H9 (cell line): ENCODE measurements around the gene F2R. TPM values are rescaled to one million over a fixed set of nuclear protein-coding genes. Genes with fewer than 3 reads are reported as not detected.

Experiments used
- DNase-seq: peaks from one replicate; pipeline ENCODE4 v3.0.0-alpha.2; 2017
- H2AFZ ChIP-seq: one replicate; pipeline ENCODE4 v1.6.1; 2013; ENCODE audit warnings: mild to moderate bottlenecking, low read length, control low read depth, moderate library complexity
- H2AK5ac ChIP-seq: 2 replicates; pipeline ENCODE4 v1.6.1; 2013; ENCODE audit warnings: low read length, control low read depth, mixed read lengths; ENCODE audit not compliant: insufficient read length
- H2BK120ac ChIP-seq: one replicate; pipeline ENCODE4 v1.6.1; 2013; ENCODE audit warnings: low read depth, mild to moderate bottlenecking, low read length, control low read depth, inconsistent platforms; ENCODE audit not compliant: poor library complexity, severe bottlenecking
- H2BK12ac ChIP-seq: 2 replicates; pipeline ENCODE4 v1.6.1; 2013; ENCODE audit warnings: low read length, control low read depth, mixed read lengths, low read depth; ENCODE audit not compliant: insufficient read length
- H2BK15ac ChIP-seq: 2 replicates; pipeline ENCODE4 v1.6.1; 2013; ENCODE audit warnings: low read depth, low read length, control low read depth
- H2BK20ac ChIP-seq: one replicate; pipeline ENCODE4 v1.6.1; 2013; ENCODE audit warnings: low read depth, mild to moderate bottlenecking, low read length, control low read depth, inconsistent platforms; ENCODE audit not compliant: poor library complexity, severe bottlenecking
- H2BK5ac ChIP-seq: 2 replicates; pipeline ENCODE4 v1.6.1; 2013; ENCODE audit warnings: low read length, control low read depth, mixed read lengths; ENCODE audit not compliant: insufficient read length
- H3K14ac ChIP-seq: 2 replicates; pipeline ENCODE4 v1.6.1; 2013; ENCODE audit warnings: low read length, control low read depth; ENCODE audit not compliant: insufficient read depth
- H3K18ac ChIP-seq: 2 replicates; pipeline ENCODE4 v1.6.1; 2013; ENCODE audit warnings: low read depth, mild to moderate bottlenecking, mixed read lengths, low read length, control low read depth; ENCODE audit not compliant: insufficient read length
- H3K23ac ChIP-seq: 2 replicates; pipeline ENCODE4 v1.6.1; 2013; ENCODE audit warnings: low read length, control low read depth, mixed read lengths, low read depth; ENCODE audit not compliant: insufficient read length
- H3K23me2 ChIP-seq: 2 replicates; pipeline ENCODE4 v1.6.1; 2013; ENCODE audit warnings: low read depth, mild to moderate bottlenecking, mixed read lengths, low read length, control low read depth; ENCODE audit not compliant: insufficient read length, poor library complexity, severe bottlenecking
- H3K27ac ChIP-seq: 2 replicates; pipeline ENCODE4 v1.5.1; 2013; ENCODE audit warnings: low read length, control low read depth, mixed read lengths, low read depth; ENCODE audit not compliant: insufficient read length
- H3K27me3 ChIP-seq: 2 replicates; pipeline ENCODE4 v1.6.1; 2013; ENCODE audit warnings: low read length, control low read depth, inconsistent platforms; ENCODE audit not compliant: insufficient read depth
- H3K4ac ChIP-seq: 2 replicates; pipeline ENCODE4 v1.6.1; 2013; ENCODE audit warnings: low read depth, mild to moderate bottlenecking, control low read depth, inconsistent platforms, low read length, moderate library complexity
- H3K4me1 ChIP-seq: 2 replicates; pipeline ENCODE4 v1.6.1; 2013; ENCODE audit warnings: low read length, control low read depth, inconsistent platforms; ENCODE audit not compliant: insufficient read depth
- H3K4me2 ChIP-seq: 2 replicates; pipeline ENCODE4 v1.6.1; 2013; ENCODE audit warnings: low read length, control low read depth, mixed read lengths; ENCODE audit not compliant: insufficient read length, insufficient read depth
- H3K56ac ChIP-seq: 2 replicates; pipeline ENCODE4 v1.6.1; 2013; ENCODE audit warnings: low read depth, mild to moderate bottlenecking, mixed read lengths, low read length, control low read depth; ENCODE audit not compliant: insufficient read length
- H3K79me1 ChIP-seq: 2 replicates; pipeline ENCODE4 v1.6.1; 2013; ENCODE audit warnings: low read depth, mild to moderate bottlenecking, moderate library complexity, low read length, control low read depth, inconsistent platforms; ENCODE audit not compliant: insufficient read depth, poor library complexity, severe bottlenecking
- H3K79me2 ChIP-seq: 2 replicates; pipeline ENCODE4 v1.6.1; 2013; ENCODE audit warnings: low read length, control low read depth, inconsistent platforms; ENCODE audit not compliant: insufficient read depth
- H3K9ac ChIP-seq: 2 replicates; pipeline ENCODE4 v1.6.1; 2013; ENCODE audit warnings: low read length, control low read depth, mixed read lengths; ENCODE audit not compliant: insufficient read length; ENCODE audit errors: extremely low read depth
- H3K9me3 ChIP-seq: one replicate; pipeline ENCODE4 v1.6.1; 2013; ENCODE audit warnings: low read depth, low read length, inconsistent platforms; ENCODE audit not compliant: control insufficient read depth
- H3T11ph ChIP-seq: one replicate; pipeline ENCODE4 v1.6.1; 2013; ENCODE audit warnings: mild to moderate bottlenecking, low read length, control low read depth, inconsistent platforms
- H4K20me1 ChIP-seq: one replicate; pipeline ENCODE4 v1.6.1; 2013; ENCODE audit not compliant: control insufficient read depth, insufficient read length, insufficient read depth
- H4K5ac ChIP-seq: 2 replicates; pipeline ENCODE4 v1.6.1; 2013; ENCODE audit warnings: low read depth, mild to moderate bottlenecking, mixed read lengths, low read length, control low read depth; ENCODE audit not compliant: insufficient read length
- H4K8ac ChIP-seq: replicated peaks from 2 replicates; pipeline ENCODE4 v1.6.1; 2013; ENCODE audit warnings: low read length, control low read depth, mixed read lengths, low read depth; ENCODE audit not compliant: insufficient read length
- H4K91ac ChIP-seq: 2 replicates; pipeline ENCODE4 v1.6.1; 2013; ENCODE audit warnings: low read depth, mild to moderate bottlenecking, moderate library complexity, mixed read lengths, low read length, control low read depth; ENCODE audit not compliant: insufficient read length
- H3K27ac Mint-ChIP-seq, 3 experiments: 2 replicates in 2 of 3; 3 replicates in 1 of 3; pipeline ENCODE4 v1.8.0; 2020 to 2021; ENCODE audit warnings: mixed read lengths in 3 of 3, mild to moderate bottlenecking in 1 of 3, moderate library complexity in 1 of 3
- H3K27me3 Mint-ChIP-seq: 2 replicates; pipeline ENCODE4 v1.8.0; 2021; ENCODE audit warnings: low read depth, mild to moderate bottlenecking, moderate library complexity, mixed read lengths
- H3K36me3 Mint-ChIP-seq, 3 experiments: 2 replicates in 2 of 3; 3 replicates in 1 of 3; pipeline ENCODE4 v1.8.0; 2020 to 2021; ENCODE audit warnings: low read depth in 3 of 3, mixed read lengths in 3 of 3; ENCODE audit not compliant: insufficient read depth in 1 of 3
- H3K4me1 Mint-ChIP-seq, 2 experiments: 2 replicates each; pipeline ENCODE4 v1.8.0; 2020; ENCODE audit warnings: mixed read lengths in 2 of 2
- H3K4me3 Mint-ChIP-seq, 2 experiments: 2 replicates in 1 of 2; 3 replicates in 1 of 2; pipeline ENCODE4 v1.8.0; 2020 to 2021; ENCODE audit warnings: mild to moderate bottlenecking in 2 of 2, mixed read lengths in 2 of 2, moderate library complexity in 1 of 2
- H3K9me3 Mint-ChIP-seq, 2 experiments: 2 replicates in 1 of 2; 3 replicates in 1 of 2; pipeline ENCODE4 v1.8.0; 2020; ENCODE audit warnings: mild to moderate bottlenecking in 2 of 2, mixed read lengths in 2 of 2, moderate library complexity in 1 of 2
- WGBS: extraction: QIAGEN DNeasy Blood & Tissue Kit; methylation state at CpG from one replicate; pipeline ENCODE4 v1.1.7; 2013; ENCODE audit warnings: missing lambda C conversion rate, low lambda C conversion rate, mixed read lengths; ENCODE audit not compliant: insufficient read length; ENCODE audit errors: extremely low coverage; 5-methylcytosine and 5-hydroxymethylcytosine counted together
- total RNA-seq: library from RNA; stranded (reverse); gene quantifications from 2 replicates; pipeline ENCODE4 v1.2.1, GENCODE V29; 2021
- TF ChIP-seq, protein P1 (sequence below): fragments of 200-600 bp; sonication (generic); conservative IDR thresholded peaks from 3 replicates; pipeline ENCODE4 v1.8.0; 2021; ENCODE audit warnings: antibody characterized with exemption, mild to moderate bottlenecking

The F2R gene
- total RNA-seq, 1 experiment from 2014 or later, result 14.8 TPM

DNA sequence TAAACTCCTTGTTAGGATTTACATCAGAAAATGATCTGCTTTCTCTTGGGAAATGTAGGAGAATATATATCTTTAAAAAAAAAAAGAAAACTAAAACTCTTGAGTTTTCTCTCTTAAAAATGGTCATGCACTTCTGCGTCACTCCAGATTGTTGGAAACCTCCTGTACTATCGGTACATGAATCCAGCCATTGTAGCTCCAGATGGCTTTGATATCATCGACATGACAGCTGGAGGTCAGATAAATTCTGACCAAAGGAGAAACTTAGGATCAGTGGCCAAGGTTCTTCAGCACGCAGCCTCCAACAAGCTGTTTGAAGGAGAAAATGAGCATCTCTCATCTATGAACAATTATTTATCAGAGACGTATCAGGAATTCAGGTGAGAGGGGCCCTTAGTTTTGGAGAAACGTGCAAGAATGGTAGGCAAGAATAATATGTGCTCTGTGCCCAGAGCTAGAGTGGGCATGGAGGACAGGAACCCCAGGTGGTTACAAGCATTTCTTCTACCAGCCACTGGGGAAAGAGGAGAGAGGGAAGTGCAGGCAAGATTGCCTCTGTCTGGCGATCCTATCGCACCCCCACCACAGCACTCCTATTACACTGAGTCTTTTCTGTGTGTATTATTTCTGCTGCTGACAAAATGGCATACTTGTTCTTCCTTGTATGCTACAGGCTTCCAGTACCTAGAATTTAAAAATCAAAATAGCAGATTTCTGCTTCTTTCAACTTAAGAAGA is 41.4 kb upstream of the F2R start:
- Mint-ChIP-seq H3K4me3 (no peak overlapping the region), H3K27ac (no peak overlapping the region), H3K27me3 (no peaks in the 10 kb centered on the region; the same call in 1 of the 2 replicates), H3K9me3 (no peaks in the 10 kb centered on the region), H3K36me3 (peaks cover 0 to 8% (median 6%) of the 10 kb centered on the region in 3 experiments; a peak in 5 of 7 replicates), H3K4me1 (no peaks in the 10 kb centered on the region)
- Histone ChIP-seq H3K4me2 (no peak overlapping the region), H4K20me1 (no peaks in the 10 kb centered on the region), H2BK120ac (no peak overlapping the region), H2AFZ (no peak overlapping the region), H3K27me3 (no peaks in the 10 kb centered on the region; the same call in 1 of the 2 replicates), H2AK5ac (no peak overlapping the region), H4K91ac (no peak overlapping the region), H3K14ac (no peak overlapping the region), H2BK20ac (no peak overlapping the region), H2BK15ac (no peak overlapping the region), H3K18ac (no peak overlapping the region), H4K8ac (no peak overlapping the region), H3K79me2 (no peaks in the 10 kb centered on the region), H3K79me1 (no peaks in the 10 kb centered on the region), H3T11ph (no peak overlapping the region), H3K9me3 (no peaks in the 10 kb centered on the region), H3K4me1 (no peaks in the 10 kb centered on the region), H2BK12ac (no peak overlapping the region), H2BK5ac (no peak overlapping the region), H3K4ac (no peak overlapping the region), H4K5ac (no peak overlapping the region), H3K23me2 (no peaks in the 10 kb centered on the region), H3K27ac (no peak overlapping the region), H3K56ac (no peak overlapping the region), H3K23ac (no peak overlapping the region), H3K9ac (no peak overlapping the region)
- no CpG with 5 or more reads among the region's 8 CpGs for WGBS
- TF ChIP-seq, protein P1, sequence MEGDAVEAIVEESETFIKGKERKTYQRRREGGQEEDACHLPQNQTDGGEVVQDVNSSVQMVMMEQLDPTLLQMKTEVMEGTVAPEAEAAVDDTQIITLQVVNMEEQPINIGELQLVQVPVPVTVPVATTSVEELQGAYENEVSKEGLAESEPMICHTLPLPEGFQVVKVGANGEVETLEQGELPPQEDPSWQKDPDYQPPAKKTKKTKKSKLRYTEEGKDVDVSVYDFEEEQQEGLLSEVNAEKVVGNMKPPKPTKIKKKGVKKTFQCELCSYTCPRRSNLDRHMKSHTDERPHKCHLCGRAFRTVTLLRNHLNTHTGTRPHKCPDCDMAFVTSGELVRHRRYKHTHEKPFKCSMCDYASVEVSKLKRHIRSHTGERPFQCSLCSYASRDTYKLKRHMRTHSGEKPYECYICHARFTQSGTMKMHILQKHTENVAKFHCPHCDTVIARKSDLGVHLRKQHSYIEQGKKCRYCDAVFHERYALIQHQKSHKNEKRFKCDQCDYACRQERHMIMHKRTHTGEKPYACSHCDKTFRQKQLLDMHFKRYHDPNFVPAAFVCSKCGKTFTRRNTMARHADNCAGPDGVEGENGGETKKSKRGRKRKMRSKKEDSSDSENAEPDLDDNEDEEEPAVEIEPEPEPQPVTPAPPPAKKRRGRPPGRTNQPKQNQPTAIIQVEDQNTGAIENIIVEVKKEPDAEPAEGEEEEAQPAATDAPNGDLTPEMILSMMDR, result no peak; the same call in 2 of the 3 replicates
- DNase-seq, result no peak
